IMR-90 (cell line): Measurements from ENCODE around the gene NCAM1. TPM values are rescaled to one million over a fixed set of nuclear protein-coding genes. Genes with fewer than 3 reads are reported as not detected.

Experiments
- ATAC-seq: fragments of 200-7000 bp; cut with Tn5 transposase; 2 replicates; pipeline ENCODE4 v1.9.1; 2020; ENCODE audit warnings: low read depth, mild to moderate bottlenecking, moderate library complexity
- BruUV-seq: library from RNA; stranded (reverse); fragments of 400-500 nt; replicated peaks from 2 replicates; lab custom pipeline; 2021; lab: Mats Ljungman, UMichigan
- CTCF ChIA-PET: fragments of 300-600 bp; formaldehyde crosslinking; extraction: SDS; loops from one replicate; lab custom pipeline; 2021; ENCODE audit warnings: antibody characterized with exemption; lab: Yijun Ruan, JAX
- POLR2A ChIA-PET: fragments of 300-600 bp; sonication (Branson Sonifier 250); formaldehyde crosslinking; loops from one replicate; lab custom pipeline; 2022; ENCODE audit warnings: antibody characterized with exemption; ENCODE audit not compliant: unreplicated experiment; lab: Charles Lee
- DNase-seq: peaks from one replicate; pipeline ENCODE4 v3.0.0; 2013
- H2AFZ ChIP-seq: replicated peaks from 2 replicates; pipeline ENCODE3; 2013; ENCODE audit warnings: low read length, mild to moderate bottlenecking; ENCODE audit not compliant: poor library complexity
- H2AK5ac ChIP-seq: 2 replicates; pipeline ENCODE4 v1.6.1; 2013; ENCODE audit warnings: low read depth, low read length, inconsistent platforms
- H2AK9ac ChIP-seq: replicated peaks from 2 replicates; pipeline ENCODE3; 2013; ENCODE audit warnings: mild to moderate bottlenecking, low read depth, low read length, moderate library complexity; ENCODE audit not compliant: poor library complexity
- H2BK120ac ChIP-seq: 2 replicates; pipeline ENCODE4 v1.6.1; 2013; ENCODE audit warnings: low read depth, low read length, inconsistent platforms
- H2BK15ac ChIP-seq: 3 replicates; pipeline ENCODE4 v1.6.1; 2013; ENCODE audit warnings: low read depth, low read length, inconsistent platforms
- H2BK20ac ChIP-seq: 2 replicates; pipeline ENCODE4 v1.6.1; 2013; ENCODE audit warnings: low read depth, mild to moderate bottlenecking, inconsistent platforms, low read length, moderate library complexity
- H2BK5ac ChIP-seq: 2 replicates; pipeline ENCODE4 v1.6.1; 2013; ENCODE audit warnings: mild to moderate bottlenecking, low read depth, low read length, inconsistent platforms; ENCODE audit not compliant: poor library complexity, severe bottlenecking
- H3K14ac ChIP-seq: replicated peaks from 2 replicates; pipeline ENCODE4 v1.6.1; 2013; ENCODE audit warnings: low read depth, low read length, inconsistent platforms
- H3K18ac ChIP-seq: 2 replicates; pipeline ENCODE4 v1.6.1; 2013; ENCODE audit warnings: low read depth, low read length, control low read depth
- H3K23ac ChIP-seq: 2 replicates; pipeline ENCODE4 v1.6.1; 2013; ENCODE audit warnings: low read depth, low read length, inconsistent platforms
- H3K27ac ChIP-seq: 2 replicates; pipeline ENCODE4 v1.5.1; 2013; ENCODE audit warnings: mild to moderate bottlenecking, control low read depth, low read length; ENCODE audit not compliant: insufficient read depth
- H3K27me3 ChIP-seq: 2 replicates; pipeline ENCODE4 v1.6.1; 2013; ENCODE audit warnings: low read length; ENCODE audit not compliant: control insufficient read depth, insufficient read depth
- H3K36me3 ChIP-seq: 2 replicates; pipeline ENCODE4 v1.6.1; 2013; ENCODE audit warnings: low read length, mixed read lengths; ENCODE audit not compliant: control insufficient read depth, insufficient read depth
- H3K4ac ChIP-seq: 2 replicates; pipeline ENCODE4 v1.6.1; 2013; ENCODE audit warnings: low read depth, low read length, inconsistent platforms
- H3K4me1 ChIP-seq: 2 replicates; pipeline ENCODE4 v1.6.1; 2013; ENCODE audit warnings: low read length, mixed read lengths; ENCODE audit not compliant: control insufficient read depth, insufficient read depth
- H3K4me2 ChIP-seq: 2 replicates; pipeline ENCODE4 v1.6.1; 2013; ENCODE audit warnings: low read depth, mild to moderate bottlenecking, control low read depth, low read length, moderate library complexity
- H3K4me3 ChIP-seq: 2 replicates; pipeline ENCODE4 v1.5.1; 2013; ENCODE audit warnings: low read depth, mild to moderate bottlenecking, control low read depth, low read length, moderate library complexity; ENCODE audit not compliant: insufficient read depth
- H3K56ac ChIP-seq: 2 replicates; pipeline ENCODE4 v1.6.1; 2013; ENCODE audit warnings: low read length, inconsistent platforms; ENCODE audit not compliant: insufficient read depth; ENCODE audit errors: extremely low read depth
- H3K79me1 ChIP-seq, 2 experiments: 2 replicates each; pipeline ENCODE4 v1.6.1; 2013; ENCODE audit warnings: low read length in 2 of 2, inconsistent platforms in 1 of 2, low read depth in 1 of 2
- H3K9ac ChIP-seq: 2 replicates; pipeline ENCODE4 v1.6.1; 2013; ENCODE audit warnings: low read depth, low read length, control low read depth
- H3K9me1 ChIP-seq: 2 replicates; pipeline ENCODE4 v1.6.1; 2013; ENCODE audit warnings: low read length, inconsistent platforms; ENCODE audit not compliant: insufficient read depth
- H3K9me3 ChIP-seq: 2 replicates; pipeline ENCODE4 v1.6.1; 2013; ENCODE audit warnings: low read length; ENCODE audit not compliant: control insufficient read depth, insufficient read depth
- H4K20me1 ChIP-seq: 2 replicates; pipeline ENCODE4 v1.6.1; 2013; ENCODE audit warnings: low read length, inconsistent platforms; ENCODE audit not compliant: insufficient read depth
- H4K5ac ChIP-seq: 2 replicates; pipeline ENCODE4 v1.6.1; 2013; ENCODE audit warnings: mild to moderate bottlenecking, low read depth, low read length, control low read depth
- H4K8ac ChIP-seq, 2 experiments: 2 replicates each; pipeline ENCODE4 v1.6.1; 2013; ENCODE audit warnings: low read depth in 2 of 2, low read length in 2 of 2, control low read depth in 1 of 2, inconsistent platforms in 1 of 2
- H4K91ac ChIP-seq: 2 replicates; pipeline ENCODE4 v1.6.1; 2013; ENCODE audit warnings: low read depth, low read length, inconsistent platforms; ENCODE audit not compliant: insufficient read depth
- CHD1 ChIP-seq: IDR thresholded peaks from 2 replicates; pipeline ENCODE4 v1.6.1; 2012; ENCODE audit warnings: low read depth, low read length, improper control_type of control experiment
- FOS ChIP-seq: fragments of 150-350 bp; IDR thresholded peaks from 2 replicates; pipeline ENCODE4 v1.6.1; 2016; ENCODE audit warnings: low read depth, low read length
- MAFK ChIP-seq: IDR thresholded peaks from 2 replicates; pipeline ENCODE4 v1.6.1; 2012; ENCODE audit warnings: low read depth, low read length, improper control_type of control experiment
- MAZ ChIP-seq: IDR thresholded peaks from 2 replicates; pipeline ENCODE4 v1.6.1; 2012; ENCODE audit warnings: low read depth, mild to moderate bottlenecking, low read length, improper control_type of control experiment, moderate library complexity, borderline replicate concordance
- NFE2L2 ChIP-seq: fragments of 150-350 bp; IDR thresholded peaks from 2 replicates; pipeline ENCODE4 v1.6.1; 2016; ENCODE audit warnings: low read depth, mild to moderate bottlenecking, low read length
- RAD21 ChIP-seq: IDR thresholded peaks from 2 replicates; pipeline ENCODE4 v1.6.1; 2012; ENCODE audit warnings: low read length, improper control_type of control experiment
- WGBS, 2 experiments: methylation state at CpG; one replicate each; pipeline versions ENCODE4 v1.1.5 to v1.1.7; 2013; ENCODE audit warnings: missing lambda C conversion rate in 2 of 2; ENCODE audit not compliant: insufficient read length in 1 of 2; ENCODE audit errors: extremely low coverage in 2 of 2; 5-methylcytosine and 5-hydroxymethylcytosine counted together
- dilution Hi-C: fragments of 300-500 bp; cut with HindIII; formaldehyde crosslinking; loops from one replicate; pipeline ENCODE4 v1.14.3; 2018; ENCODE audit warnings: low sequenced_read_pairs; ENCODE audit not compliant: unreplicated experiment
- in situ Hi-C: fragments of 300-500 bp; cut with MboI; formaldehyde crosslinking; loops from 3 replicates; pipeline ENCODE4 v1.14.3; 2019; ENCODE audit warnings: low sequenced_read_pairs, inconsistent platforms, mixed read lengths
- intact Hi-C: fragments of 100-400 bp; cut with micrococcal nuclease; formaldehyde crosslinking; loops from 2 replicates; pipeline ENCODE4 v1.10.0; 2022
- polyA plus RNA-seq, 3 experiments: library from polyadenylated mRNA; depleted of rRNA; stranded (reverse); fragments of >200 nt; gene quantifications; 2 replicates each; pipeline ENCODE4 v1.2.3, GENCODE V29; 2012; ENCODE audit warnings: low replicate concordance in 1 of 3
- total RNA-seq: library from RNA; depleted of rRNA; stranded (reverse); fragments of >200 nt; gene quantifications from 2 replicates; pipeline ENCODE4 v1.2.3, GENCODE V29; 2012
- TF ChIP-seq, protein P1 (sequence below): fragments of 150-350 bp; IDR thresholded peaks from 2 replicates; pipeline ENCODE4 v1.6.1; 2016; ENCODE audit warnings: low read depth, mild to moderate bottlenecking, low read length, moderate library complexity, borderline replicate concordance

The NCAM1 gene
- total and polyA plus RNA-seq, 2 of the 4 experiments (the other 2 are of a cell fraction): 0.09 to 0.18 TPM

- Histone ChIP-seq H3K27me3 (no peaks in the 10 kb centered on the region), H3K23ac (no peak overlapping the region), H3K9me1 (no peaks in the 10 kb centered on the region), H3K56ac (no peak overlapping the region), H3K27ac (no peak overlapping the region), H3K14ac (no peak overlapping the region), H3K4me2 (no peak overlapping the region), H3K18ac (no peak overlapping the region), H3K4me3 (no peak overlapping the region), H4K5ac (no peak overlapping the region), H2BK120ac (no peak overlapping the region), H2BK5ac (no peak overlapping the region), H2AK9ac (no peak overlapping the region), H3K9ac (no peak overlapping the region), H2BK15ac (no peak overlapping the region), H2AFZ (no peak overlapping the region), H3K36me3 (no peaks in the 10 kb centered on the region), H2BK20ac (no peak overlapping the region), H3K79me1 (no peaks in the 10 kb centered on the region), H3K4ac (no peak overlapping the region), H4K8ac (no peak overlapping the region), H4K20me1 (no peaks in the 10 kb centered on the region), H4K91ac (no peak overlapping the region), H3K9me3 (no peaks in the 10 kb centered on the region), H3K4me1 (no peaks in the 10 kb centered on the region), H2AK5ac (no peak overlapping the region)
- ATAC-seq: no peak
- CTCF ChIA-PET: no interaction called here
- no TSS peak for BruUV-seq
- in situ Hi-C loops (no loop called here), dilution Hi-C loops (no loop called here), intact Hi-C loops (no loop called here)
- 17% methylated on average over 1 of the region's 3 CpGs; no CpG with 5 or more reads in 1 of the 2 experiments for WGBS, 2 experiments
- no peak for TF ChIP-seq MAFK
- no peak for TF ChIP-seq FOS
- TF ChIP-seq RAD21: no peak
- TF ChIP-seq, protein P1, sequence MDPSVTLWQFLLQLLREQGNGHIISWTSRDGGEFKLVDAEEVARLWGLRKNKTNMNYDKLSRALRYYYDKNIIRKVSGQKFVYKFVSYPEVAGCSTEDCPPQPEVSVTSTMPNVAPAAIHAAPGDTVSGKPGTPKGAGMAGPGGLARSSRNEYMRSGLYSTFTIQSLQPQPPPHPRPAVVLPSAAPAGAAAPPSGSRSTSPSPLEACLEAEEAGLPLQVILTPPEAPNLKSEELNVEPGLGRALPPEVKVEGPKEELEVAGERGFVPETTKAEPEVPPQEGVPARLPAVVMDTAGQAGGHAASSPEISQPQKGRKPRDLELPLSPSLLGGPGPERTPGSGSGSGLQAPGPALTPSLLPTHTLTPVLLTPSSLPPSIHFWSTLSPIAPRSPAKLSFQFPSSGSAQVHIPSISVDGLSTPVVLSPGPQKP: no peak
- no peak for TF ChIP-seq CHD1
- TF ChIP-seq MAZ: no peak
- no peak for TF ChIP-seq NFE2L2
- DNase-seq: no peak
- POLR2A ChIA-PET: no interaction called here
Measured at GRCh38 chr11:113026778-113027177, 65.6 kb downstream of the NCAM1 start.
